ENCODE data around the gene PLA2G4D. TPM values are rescaled to one million over a fixed set of nuclear protein-coding genes. Genes with fewer than 3 reads are reported as not detected.

Gene PLA2G4D
- total RNA-seq, 1 experiment from 2014 or later: 0.24 TPM

DNA sequence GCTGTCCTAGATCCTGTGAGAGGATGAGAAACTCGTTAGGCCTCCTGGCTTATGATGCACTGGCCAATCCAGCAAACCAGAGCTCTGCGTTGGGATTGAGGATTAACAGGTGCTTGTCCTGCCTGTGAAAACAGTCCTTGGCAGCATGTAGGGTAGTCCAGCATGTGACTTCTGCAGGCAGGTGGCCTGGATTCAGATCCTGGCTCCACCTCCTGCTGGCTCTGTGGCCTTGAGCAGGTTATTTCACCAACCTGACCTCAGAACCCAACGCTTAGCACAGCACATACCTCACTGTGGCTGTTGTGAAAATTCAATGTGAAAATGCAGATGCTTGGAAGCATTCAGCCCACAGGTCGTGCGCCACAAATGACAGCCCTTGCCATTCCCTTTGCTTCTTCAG, 33.6 kb downstream of the PLA2G4D start:
- Mint-ChIP-seq H3K9me3 (peaks cover 3% of the 10 kb centered on the region; the same call in 1 of the 2 replicates), H3K27me3 (ENCODE audit: low read depth) (no peaks in the 10 kb centered on the region; the same call in 1 of the 2 replicates), H3K4me3 (no peak overlapping the region), H3K36me3 (no peaks in the 10 kb centered on the region), H3K4me1 (peaks cover 6% of the 10 kb centered on the region), H3K27ac (no peak overlapping the region)
- CTCF ChIA-PET: interaction anchor here (0.8 to 2.1 kb wide), 5 partner anchors 12 to 77 kb away, joined by 3 to 14 read pairs (median 7); no protein-coding TSS in a partner anchor
- no peak for TF ChIP-seq CDX4 (CRISPR knock-in tag; IDR thresholded peaks at IDR 0.05; ENCODE audit: borderline replicate concordance)
- TF ChIP-seq GRHL2 (CRISPR knock-in tag; IDR thresholded peaks at IDR 0.05; ENCODE audit: insufficient replicate concordance, severe bottlenecking): no peak
- TF ChIP-seq TEAD1 (CRISPR knock-in tag; IDR thresholded peaks at IDR 0.05): no peak
- TF ChIP-seq CREB1 (CRISPR knock-in tag; IDR thresholded peaks at IDR 0.05): no peak
- no peak for TF ChIP-seq ETV6 (CRISPR knock-in tag; IDR thresholded peaks at IDR 0.05)
- TF ChIP-seq GTF2I (CRISPR knock-in tag; conservative IDR thresholded peaks at IDR 0.05): no peak
- TF ChIP-seq ZNF423 (CRISPR knock-in tag; IDR thresholded peaks at IDR 0.05): no peak
- no peak for ATAC-seq
- POLR2A ChIA-PET: interaction anchor here (0.5 kb wide), 1 partner anchor 126 kb away, joined by 4 read pairs; no protein-coding TSS in a partner anchor
- no peak for DNase-seq (ENCODE audit: low spot score)

DNA sequence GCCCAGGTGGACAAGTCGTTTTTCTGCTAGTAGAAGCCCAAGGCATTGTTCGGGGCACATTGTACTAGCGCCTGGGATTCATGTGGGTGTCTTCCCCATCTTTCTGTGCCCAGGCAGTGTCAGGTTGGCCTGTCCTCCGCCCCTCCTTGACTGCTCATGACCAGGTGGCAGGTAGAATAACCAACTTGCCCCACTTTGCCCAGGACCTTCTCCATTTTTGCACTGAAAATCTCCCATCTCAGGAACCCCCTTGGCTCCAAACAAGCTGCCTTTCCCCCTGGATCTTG, 33.9 kb downstream of the PLA2G4D start:
- Mint-ChIP-seq H3K4me3 (no peak overlapping the region), H3K27ac (no peak overlapping the region), H3K36me3 (no peaks in the 10 kb centered on the region), H3K27me3 (ENCODE audit: low read depth) (no peaks in the 10 kb centered on the region; the same call in 1 of the 2 replicates), H3K4me1 (peaks cover 6% of the 10 kb centered on the region), H3K9me3 (peaks cover 3% of the 10 kb centered on the region; the same call in 1 of the 2 replicates)
- no peak for ATAC-seq
- no peak for TF ChIP-seq USF1 (CRISPR knock-in tag; IDR thresholded peaks at IDR 0.05)
- no peak for TF ChIP-seq NFYB (CRISPR knock-in tag; conservative IDR thresholded peaks at IDR 0.05; ENCODE audit: low read depth)
- TF ChIP-seq, protein P1, sequence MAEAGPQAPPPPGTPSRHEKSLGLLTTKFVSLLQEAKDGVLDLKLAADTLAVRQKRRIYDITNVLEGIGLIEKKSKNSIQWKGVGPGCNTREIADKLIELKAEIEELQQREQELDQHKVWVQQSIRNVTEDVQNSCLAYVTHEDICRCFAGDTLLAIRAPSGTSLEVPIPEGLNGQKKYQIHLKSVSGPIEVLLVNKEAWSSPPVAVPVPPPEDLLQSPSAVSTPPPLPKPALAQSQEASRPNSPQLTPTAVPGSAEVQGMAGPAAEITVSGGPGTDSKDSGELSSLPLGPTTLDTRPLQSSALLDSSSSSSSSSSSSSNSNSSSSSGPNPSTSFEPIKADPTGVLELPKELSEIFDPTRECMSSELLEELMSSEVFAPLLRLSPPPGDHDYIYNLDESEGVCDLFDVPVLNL (CRISPR knock-in tag; IDR thresholded peaks at IDR 0.05; ENCODE audit: borderline replicate concordance, low read depth): no peak
- no peak for TF ChIP-seq FOXP4 (CRISPR knock-in tag; IDR thresholded peaks at IDR 0.05)
- TF ChIP-seq, protein P2, sequence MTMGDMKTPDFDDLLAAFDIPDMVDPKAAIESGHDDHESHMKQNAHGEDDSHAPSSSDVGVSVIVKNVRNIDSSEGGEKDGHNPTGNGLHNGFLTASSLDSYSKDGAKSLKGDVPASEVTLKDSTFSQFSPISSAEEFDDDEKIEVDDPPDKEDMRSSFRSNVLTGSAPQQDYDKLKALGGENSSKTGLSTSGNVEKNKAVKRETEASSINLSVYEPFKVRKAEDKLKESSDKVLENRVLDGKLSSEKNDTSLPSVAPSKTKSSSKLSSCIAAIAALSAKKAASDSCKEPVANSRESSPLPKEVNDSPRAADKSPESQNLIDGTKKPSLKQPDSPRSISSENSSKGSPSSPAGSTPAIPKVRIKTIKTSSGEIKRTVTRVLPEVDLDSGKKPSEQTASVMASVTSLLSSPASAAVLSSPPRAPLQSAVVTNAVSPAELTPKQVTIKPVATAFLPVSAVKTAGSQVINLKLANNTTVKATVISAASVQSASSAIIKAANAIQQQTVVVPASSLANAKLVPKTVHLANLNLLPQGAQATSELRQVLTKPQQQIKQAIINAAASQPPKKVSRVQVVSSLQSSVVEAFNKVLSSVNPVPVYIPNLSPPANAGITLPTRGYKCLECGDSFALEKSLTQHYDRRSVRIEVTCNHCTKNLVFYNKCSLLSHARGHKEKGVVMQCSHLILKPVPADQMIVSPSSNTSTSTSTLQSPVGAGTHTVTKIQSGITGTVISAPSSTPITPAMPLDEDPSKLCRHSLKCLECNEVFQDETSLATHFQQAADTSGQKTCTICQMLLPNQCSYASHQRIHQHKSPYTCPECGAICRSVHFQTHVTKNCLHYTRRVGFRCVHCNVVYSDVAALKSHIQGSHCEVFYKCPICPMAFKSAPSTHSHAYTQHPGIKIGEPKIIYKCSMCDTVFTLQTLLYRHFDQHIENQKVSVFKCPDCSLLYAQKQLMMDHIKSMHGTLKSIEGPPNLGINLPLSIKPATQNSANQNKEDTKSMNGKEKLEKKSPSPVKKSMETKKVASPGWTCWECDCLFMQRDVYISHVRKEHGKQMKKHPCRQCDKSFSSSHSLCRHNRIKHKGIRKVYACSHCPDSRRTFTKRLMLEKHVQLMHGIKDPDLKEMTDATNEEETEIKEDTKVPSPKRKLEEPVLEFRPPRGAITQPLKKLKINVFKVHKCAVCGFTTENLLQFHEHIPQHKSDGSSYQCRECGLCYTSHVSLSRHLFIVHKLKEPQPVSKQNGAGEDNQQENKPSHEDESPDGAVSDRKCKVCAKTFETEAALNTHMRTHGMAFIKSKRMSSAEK (CRISPR knock-in tag; IDR thresholded peaks at IDR 0.05; ENCODE audit: borderline replicate concordance): no peak
- TF ChIP-seq, protein P3, sequence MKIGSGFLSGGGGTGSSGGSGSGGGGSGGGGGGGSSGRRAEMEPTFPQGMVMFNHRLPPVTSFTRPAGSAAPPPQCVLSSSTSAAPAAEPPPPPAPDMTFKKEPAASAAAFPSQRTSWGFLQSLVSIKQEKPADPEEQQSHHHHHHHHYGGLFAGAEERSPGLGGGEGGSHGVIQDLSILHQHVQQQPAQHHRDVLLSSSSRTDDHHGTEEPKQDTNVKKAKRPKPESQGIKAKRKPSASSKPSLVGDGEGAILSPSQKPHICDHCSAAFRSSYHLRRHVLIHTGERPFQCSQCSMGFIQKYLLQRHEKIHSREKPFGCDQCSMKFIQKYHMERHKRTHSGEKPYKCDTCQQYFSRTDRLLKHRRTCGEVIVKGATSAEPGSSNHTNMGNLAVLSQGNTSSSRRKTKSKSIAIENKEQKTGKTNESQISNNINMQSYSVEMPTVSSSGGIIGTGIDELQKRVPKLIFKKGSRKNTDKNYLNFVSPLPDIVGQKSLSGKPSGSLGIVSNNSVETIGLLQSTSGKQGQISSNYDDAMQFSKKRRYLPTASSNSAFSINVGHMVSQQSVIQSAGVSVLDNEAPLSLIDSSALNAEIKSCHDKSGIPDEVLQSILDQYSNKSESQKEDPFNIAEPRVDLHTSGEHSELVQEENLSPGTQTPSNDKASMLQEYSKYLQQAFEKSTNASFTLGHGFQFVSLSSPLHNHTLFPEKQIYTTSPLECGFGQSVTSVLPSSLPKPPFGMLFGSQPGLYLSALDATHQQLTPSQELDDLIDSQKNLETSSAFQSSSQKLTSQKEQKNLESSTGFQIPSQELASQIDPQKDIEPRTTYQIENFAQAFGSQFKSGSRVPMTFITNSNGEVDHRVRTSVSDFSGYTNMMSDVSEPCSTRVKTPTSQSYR (CRISPR knock-in tag; IDR thresholded peaks at IDR 0.05): no peak
- TF ChIP-seq MYBL2 (CRISPR knock-in tag; IDR thresholded peaks at IDR 0.05): no peak
- no peak for TF ChIP-seq TP53 (CRISPR knock-in tag; IDR thresholded peaks at IDR 0.05)
- TF ChIP-seq, protein P4, sequence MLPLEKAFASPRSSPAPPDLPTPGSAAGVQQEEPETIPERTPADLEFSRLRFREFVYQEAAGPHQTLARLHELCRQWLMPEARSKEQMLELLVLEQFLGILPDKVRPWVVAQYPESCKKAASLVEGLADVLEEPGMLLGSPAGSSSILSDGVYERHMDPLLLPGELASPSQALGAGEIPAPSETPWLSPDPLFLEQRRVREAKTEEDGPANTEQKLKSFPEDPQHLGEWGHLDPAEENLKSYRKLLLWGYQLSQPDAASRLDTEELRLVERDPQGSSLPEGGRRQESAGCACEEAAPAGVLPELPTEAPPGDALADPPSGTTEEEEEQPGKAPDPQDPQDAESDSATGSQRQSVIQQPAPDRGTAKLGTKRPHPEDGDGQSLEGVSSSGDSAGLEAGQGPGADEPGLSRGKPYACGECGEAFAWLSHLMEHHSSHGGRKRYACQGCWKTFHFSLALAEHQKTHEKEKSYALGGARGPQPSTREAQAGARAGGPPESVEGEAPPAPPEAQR (CRISPR knock-in tag; IDR thresholded peaks at IDR 0.05): no peak
- no peak for TF ChIP-seq SOX15 (CRISPR knock-in tag; IDR thresholded peaks at IDR 0.05)
- no peak for TF ChIP-seq ZNF232 (CRISPR knock-in tag; IDR thresholded peaks at IDR 0.05)
- no peak for TF ChIP-seq SP1 (CRISPR knock-in tag; conservative IDR thresholded peaks at IDR 0.05)
- TF ChIP-seq ETV6 (CRISPR knock-in tag; IDR thresholded peaks at IDR 0.05): no peak
- no peak for TF ChIP-seq GRHL2 (CRISPR knock-in tag; IDR thresholded peaks at IDR 0.05; ENCODE audit: insufficient replicate concordance, severe bottlenecking)
- CTCF ChIA-PET: interaction anchor here (0.8 to 2.1 kb wide), 5 partner anchors 11 to 77 kb away, joined by 3 to 14 read pairs (median 7); no protein-coding TSS in a partner anchor
- no peak for DNase-seq (ENCODE audit: low spot score)
- POLR2A ChIA-PET: no interaction called here
